GM13977 (cell line): ENCODE results near the gene ROBO1.

ENCODE experiments used
- DNase-seq: peaks from one replicate; pipeline ENCODE4 v3.0.0; 2012; ENCODE audit warnings: low spot score
- CTCF ChIP-seq: IDR thresholded peaks from 2 replicates; pipeline ENCODE4 v1.5.1; 2012; ENCODE audit warnings: mild to moderate bottlenecking, control low read depth; ENCODE audit not compliant: insufficient read depth; ENCODE audit errors: extremely low read depth, missing control alignments
- in situ Hi-C: fragments of 300-500 bp; cut with MboI; formaldehyde crosslinking; loops from one replicate; pipeline ENCODE4 v1.12.0; 2022; ENCODE audit warnings: low sequenced_read_pairs, low pct_unique_long_range_greater_than_20kb, mixed read lengths, inconsistent platforms; ENCODE audit not compliant: unreplicated experiment

Gene ROBO1

GRCh38 chr3:79427081-79427480 lies 340.7 kb downstream of the ROBO1 start:
- in situ Hi-C loops: no loop called here
- no peak for DNase-seq
- TF ChIP-seq CTCF: no peak

GRCh38 chr3:79424811-79425210 lies 343.0 kb downstream of the ROBO1 start:
- TF ChIP-seq CTCF: no peak
- DNase-seq: no peak
- in situ Hi-C loops: no loop called here

GRCh38 chr3:79423417-79423816 lies 344.4 kb downstream of the ROBO1 start:
- TF ChIP-seq CTCF: no peak
- in situ Hi-C loops: no loop called here

GRCh38 chr3:79421273-79421672 lies 346.5 kb downstream of the ROBO1 start:
- no peak for DNase-seq
- no peak for TF ChIP-seq CTCF
- in situ Hi-C loops: no loop called here

More at GRCh38 chr3:79423417-79423816, 344.4 kb downstream of the ROBO1 start:
- no peak for DNase-seq

GRCh38 chr3:79418855-79419621 lies 348.8 kb downstream of the ROBO1 start:
- no peak for DNase-seq
- no peak for TF ChIP-seq CTCF
- in situ Hi-C loops: no loop called here

GRCh38 chr3:79415356-79415755 lies 352.4 kb downstream of the ROBO1 start:
- TF ChIP-seq CTCF: no peak
- in situ Hi-C loops: no loop called here

More at GRCh38 chr3:79415356-79415755, 352.4 kb downstream of the ROBO1 start:
- no peak for DNase-seq
